Astrocyte (in vitro differentiated cells and primary cell): ENCODE measurements around the gene RNF217. TPM values are rescaled to one million over a fixed set of nuclear protein-coding genes. Genes with fewer than 3 reads are reported as not detected.

ENCODE experiments used
- DNase-seq: peaks from one replicate; pipeline ENCODE4 v3.0.0-alpha.2; 2010; ENCODE audit warnings: low read depth
- FAIRE-seq: peaks from 2 replicates; lab custom pipeline; 2011; peaks lifted over from hg19 to GRCh38; lab: Jason Lieb, UNC
- H2AFZ ChIP-seq: 2 replicates; pipeline ENCODE4 v1.6.0; 2012; ENCODE audit warnings: low read depth, low read length, inconsistent platforms
- H3K27ac ChIP-seq: 2 replicates; pipeline ENCODE4 v1.5.1; 2011; ENCODE audit warnings: low read depth, low read length, inconsistent platforms
- H3K27me3 ChIP-seq: 2 replicates; pipeline ENCODE4 v1.6.0; 2011; ENCODE audit warnings: low read length, inconsistent platforms; ENCODE audit not compliant: insufficient read depth
- H3K36me3 ChIP-seq: 2 replicates; pipeline ENCODE4 v1.5.1; 2011; ENCODE audit warnings: low read length, inconsistent platforms; ENCODE audit not compliant: insufficient read depth
- H3K4me1 ChIP-seq: 2 replicates; pipeline ENCODE4 v1.5.1; 2011; ENCODE audit warnings: low read length, inconsistent platforms; ENCODE audit not compliant: insufficient read depth
- H3K4me2 ChIP-seq: 2 replicates; pipeline ENCODE4 v1.6.0; 2012; ENCODE audit warnings: low read length, inconsistent platforms
- H3K4me3 ChIP-seq: 2 replicates; pipeline ENCODE4 v1.5.1; 2011; ENCODE audit warnings: low read depth, mild to moderate bottlenecking, low read length, inconsistent platforms; ENCODE audit not compliant: insufficient read depth
- H3K79me2 ChIP-seq: 2 replicates; pipeline ENCODE4 v1.6.0; 2012; ENCODE audit warnings: mild to moderate bottlenecking, low read length, inconsistent platforms; ENCODE audit not compliant: insufficient read depth
- H3K9ac ChIP-seq: 2 replicates; pipeline ENCODE4 v1.6.0; 2012; ENCODE audit warnings: mild to moderate bottlenecking, low read length, inconsistent platforms
- H3K9me3 ChIP-seq: 2 replicates; pipeline ENCODE4 v1.5.1; 2012; ENCODE audit warnings: low read depth, mild to moderate bottlenecking, low read length, inconsistent platforms; ENCODE audit not compliant: insufficient read depth
- H4K20me1 ChIP-seq: 2 replicates; pipeline ENCODE4 v1.6.0; 2012; ENCODE audit warnings: low read length, inconsistent platforms; ENCODE audit not compliant: insufficient read depth
- H3K27ac Mint-ChIP-seq: one replicate; pipeline ENCODE4 v1.8.0; 2021; ENCODE audit warnings: mild to moderate bottlenecking, mixed read lengths; ENCODE audit not compliant: unreplicated experiment
- H3K27me3 Mint-ChIP-seq: one replicate; pipeline ENCODE4 v1.8.0; 2021; ENCODE audit warnings: low read depth, mixed read lengths; ENCODE audit not compliant: unreplicated experiment
- H3K36me3 Mint-ChIP-seq: one replicate; pipeline ENCODE4 v1.8.0; 2021; ENCODE audit warnings: low read depth, mixed read lengths; ENCODE audit not compliant: unreplicated experiment
- H3K4me1 Mint-ChIP-seq: one replicate; pipeline ENCODE4 v1.8.0; 2021; ENCODE audit warnings: low read depth, mixed read lengths; ENCODE audit not compliant: unreplicated experiment
- H3K4me3 Mint-ChIP-seq: one replicate; pipeline ENCODE4 v1.8.0; 2021; ENCODE audit warnings: mild to moderate bottlenecking, moderate library complexity, mixed read lengths; ENCODE audit not compliant: unreplicated experiment
- H3K9me3 Mint-ChIP-seq: one replicate; pipeline ENCODE4 v1.8.0; 2021; ENCODE audit warnings: mild to moderate bottlenecking, mixed read lengths; ENCODE audit not compliant: unreplicated experiment
- EZH2 ChIP-seq: IDR thresholded peaks from 2 replicates; pipeline ENCODE4 v1.6.1; 2012; ENCODE audit warnings: mild to moderate bottlenecking, low read length, inconsistent platforms; ENCODE audit not compliant: insufficient read depth
- total RNA-seq: library from RNA; stranded (reverse); gene quantifications from 2 replicates; pipeline ENCODE4 v1.2.1, GENCODE V29; 2021
- TF ChIP-seq, protein P1 (sequence below): IDR thresholded peaks from 2 replicates; pipeline ENCODE4 v1.5.1; 2011; ENCODE audit warnings: low read depth, mild to moderate bottlenecking, inconsistent platforms, low read length, moderate library complexity; ENCODE audit not compliant: insufficient read depth

RNF217 gene
- total RNA-seq, 1 donor from 2014 or later: 49.4 TPM

DNA sequence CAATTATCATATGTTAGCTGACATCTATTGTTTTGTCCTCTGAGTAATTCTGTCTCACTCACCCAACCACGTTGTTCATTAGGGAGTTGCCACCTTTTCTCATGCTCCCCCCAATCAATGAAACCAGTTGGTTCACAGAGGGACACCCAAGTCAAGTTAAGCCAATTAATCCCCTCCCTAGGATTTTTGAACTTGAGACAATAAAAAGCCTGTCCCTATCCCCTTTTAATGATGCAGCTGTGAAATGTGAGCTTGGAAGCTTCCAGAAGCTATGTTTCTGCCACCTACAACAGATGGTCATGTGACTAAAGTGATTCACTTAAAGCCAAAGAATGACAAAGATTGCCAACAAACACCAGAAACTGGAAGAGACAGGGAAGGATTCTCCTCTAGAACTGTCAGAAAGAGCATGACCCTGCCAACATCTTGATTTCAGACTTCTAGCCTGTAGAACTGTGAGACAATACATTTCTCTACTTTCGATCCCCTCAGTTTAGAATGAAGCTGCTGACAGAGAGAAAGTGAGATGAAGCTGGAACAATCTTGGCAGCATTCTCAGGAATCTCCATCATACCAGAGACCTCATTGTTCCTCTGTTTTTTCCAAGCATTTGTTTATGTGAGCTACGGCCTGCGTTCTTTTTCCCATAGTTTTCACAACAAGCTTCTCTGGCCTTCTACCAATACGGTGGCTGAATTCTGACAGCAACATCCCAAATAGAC is 133.5 kb downstream of the RNF217 start:
- peak overlapping the region; percentile 12 for H3K4me2 ChIP-seq

DNA sequence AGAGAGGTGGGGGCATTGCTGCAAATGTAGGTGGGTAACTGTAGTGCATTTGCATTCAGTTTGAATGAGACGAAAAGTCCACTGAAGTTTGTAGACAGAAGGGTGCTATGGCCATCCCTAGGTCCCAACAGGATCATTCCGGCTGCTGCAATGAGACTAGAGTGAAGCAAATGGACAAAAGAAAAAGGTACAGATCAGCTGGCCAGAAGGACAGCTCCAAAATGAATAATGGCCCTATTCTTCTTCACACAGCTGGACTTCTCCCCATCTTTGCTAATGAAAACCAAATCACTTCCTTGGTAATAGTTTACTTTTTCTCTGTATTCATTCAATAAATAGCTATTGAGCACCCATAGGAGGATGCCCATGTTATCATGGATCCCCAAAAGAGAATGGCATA is 134.9 kb downstream of the RNF217 start:
- H3K27ac Mint-ChIP-seq: no peak overlapping the region
- no peak overlapping the region for H3K4me3 Mint-ChIP-seq
- Histone ChIP-seq H3K36me3 (no peaks in the 10 kb centered on the region), H3K9me3 (no peaks in the 10 kb centered on the region), H3K27ac (no peak overlapping the region), H3K4me2 (no peak overlapping the region), H2AFZ (no peak overlapping the region), H4K20me1 (no peaks in the 10 kb centered on the region), H3K4me1 (peaks cover 30% of the 10 kb centered on the region), H3K79me2 (no peaks in the 10 kb centered on the region), H3K27me3 (no peaks in the 10 kb centered on the region), H3K4me3 (no peak overlapping the region), H3K9ac (no peak overlapping the region)
- H3K36me3 Mint-ChIP-seq: peaks cover 2% of the 10 kb centered on the region
- no peaks in the 10 kb centered on the region for H3K9me3 Mint-ChIP-seq
- no peaks in the 10 kb centered on the region for H3K27me3 Mint-ChIP-seq
- DNase-seq (no peak), FAIRE-seq (no peak)
- TF ChIP-seq, protein P1, sequence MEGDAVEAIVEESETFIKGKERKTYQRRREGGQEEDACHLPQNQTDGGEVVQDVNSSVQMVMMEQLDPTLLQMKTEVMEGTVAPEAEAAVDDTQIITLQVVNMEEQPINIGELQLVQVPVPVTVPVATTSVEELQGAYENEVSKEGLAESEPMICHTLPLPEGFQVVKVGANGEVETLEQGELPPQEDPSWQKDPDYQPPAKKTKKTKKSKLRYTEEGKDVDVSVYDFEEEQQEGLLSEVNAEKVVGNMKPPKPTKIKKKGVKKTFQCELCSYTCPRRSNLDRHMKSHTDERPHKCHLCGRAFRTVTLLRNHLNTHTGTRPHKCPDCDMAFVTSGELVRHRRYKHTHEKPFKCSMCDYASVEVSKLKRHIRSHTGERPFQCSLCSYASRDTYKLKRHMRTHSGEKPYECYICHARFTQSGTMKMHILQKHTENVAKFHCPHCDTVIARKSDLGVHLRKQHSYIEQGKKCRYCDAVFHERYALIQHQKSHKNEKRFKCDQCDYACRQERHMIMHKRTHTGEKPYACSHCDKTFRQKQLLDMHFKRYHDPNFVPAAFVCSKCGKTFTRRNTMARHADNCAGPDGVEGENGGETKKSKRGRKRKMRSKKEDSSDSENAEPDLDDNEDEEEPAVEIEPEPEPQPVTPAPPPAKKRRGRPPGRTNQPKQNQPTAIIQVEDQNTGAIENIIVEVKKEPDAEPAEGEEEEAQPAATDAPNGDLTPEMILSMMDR: no peak
- TF ChIP-seq EZH2: no peak
- peaks cover 43% of the 10 kb centered on the region for H3K4me1 Mint-ChIP-seq

More for the DNA sequence above, 133.5 kb downstream of the RNF217 start:
- Histone ChIP-seq H3K9me3 (no peaks in the 10 kb centered on the region), H4K20me1 (no peaks in the 10 kb centered on the region), H3K4me3 (no peak overlapping the region), H3K9ac (no peak overlapping the region), H3K27me3 (no peaks in the 10 kb centered on the region), H3K27ac (peak overlapping the region; percentile 58), H3K79me2 (no peaks in the 10 kb centered on the region), H3K4me1 (peaks cover 17% of the 10 kb centered on the region), H3K36me3 (no peaks in the 10 kb centered on the region), H2AFZ (peak overlapping the region; percentile 11)
- FAIRE-seq (no peak), DNase-seq (peak; percentile 75)
- H3K4me3 Mint-ChIP-seq: no peak overlapping the region
- H3K27me3 Mint-ChIP-seq: no peaks in the 10 kb centered on the region
- no peak for TF ChIP-seq EZH2
- TF ChIP-seq, protein P1: no peak
- peaks cover 29% of the 10 kb centered on the region for H3K4me1 Mint-ChIP-seq
- H3K36me3 Mint-ChIP-seq: peaks cover 2% of the 10 kb centered on the region
- H3K27ac Mint-ChIP-seq: peak overlapping the region; percentile 43
- no peaks in the 10 kb centered on the region for H3K9me3 Mint-ChIP-seq

DNA sequence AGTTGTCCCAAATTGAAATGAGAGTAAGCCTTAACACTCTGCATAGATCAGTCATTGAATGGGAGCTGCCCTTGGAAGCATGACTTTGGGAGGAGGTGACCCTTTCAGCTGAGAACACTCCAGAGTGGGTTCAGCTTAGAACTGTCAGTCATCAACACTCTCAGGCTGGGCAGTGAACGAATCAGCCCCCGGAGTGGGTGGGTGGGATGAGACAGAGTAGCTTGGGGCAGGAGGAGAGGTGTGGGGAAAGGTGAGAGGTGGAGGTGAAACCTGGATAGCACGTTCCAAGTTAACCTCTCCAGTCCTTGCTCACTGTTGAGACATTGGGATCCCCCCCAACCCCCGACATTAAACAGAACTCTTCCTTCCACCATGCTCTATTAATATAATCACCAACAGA is 136.0 kb downstream of the RNF217 start:
- no peak for TF ChIP-seq EZH2
- TF ChIP-seq, protein P1: no peak
- no peak overlapping the region for H3K4me3 Mint-ChIP-seq
- no peak overlapping the region for H2AFZ ChIP-seq

More for the DNA sequence above, 136.0 kb downstream of the RNF217 start:
- Mint-ChIP-seq H3K36me3 (peaks cover under 1% of the 10 kb centered on the region), H3K4me1 (peaks cover 52% of the 10 kb centered on the region), H3K9me3 (no peaks in the 10 kb centered on the region), H3K27ac (no peak overlapping the region), H3K27me3 (no peaks in the 10 kb centered on the region)
- Histone ChIP-seq H3K36me3 (no peaks in the 10 kb centered on the region), H4K20me1 (no peaks in the 10 kb centered on the region), H3K27me3 (no peaks in the 10 kb centered on the region), H3K9ac (no peak overlapping the region), H3K27ac (no peak overlapping the region), H3K4me2 (no peak overlapping the region), H3K4me1 (peaks cover 41% of the 10 kb centered on the region), H3K9me3 (no peaks in the 10 kb centered on the region), H3K79me2 (no peaks in the 10 kb centered on the region), H3K4me3 (no peak overlapping the region)
- FAIRE-seq (no peak), DNase-seq (no peak)
